OCI-LY3 (cell line): Measurements from ENCODE around the gene UNC13B.

Experiments
- H2AFZ ChIP-seq: fragments of 200-600, 300-600 bp; shearing (Covaris generic); 2 replicates; pipeline ENCODE4 v1.6.0; 2014; ENCODE audit warnings: antibody characterized with exemption, low read depth, low read length
- H3K27ac ChIP-seq: fragments of 200-600, 300-600 bp; sonication (generic); 2 replicates; pipeline ENCODE4 v1.5.1; 2014; ENCODE audit warnings: mild to moderate bottlenecking, low read length, moderate library complexity, mixed read lengths
- H3K27me3 ChIP-seq: fragments of 200-600, 300-600 bp; sonication (generic); 2 replicates; pipeline ENCODE4 v1.6.1; 2014; ENCODE audit warnings: low read depth, low read length, mixed read lengths
- H3K36me3 ChIP-seq: fragments of 200-600, 300-600 bp; sonication (generic); replicated peaks from 2 replicates; pipeline ENCODE3; 2014; ENCODE audit warnings: low read depth, low read length, mixed read lengths
- H3K4me1 ChIP-seq: fragments of 300-600, 200-600 bp; sonication (generic); 2 replicates; pipeline ENCODE4 v1.6.1; 2014; ENCODE audit warnings: low read length, mixed read lengths
- H3K4me2 ChIP-seq: fragments of 200-600, 300-600 bp; sonication (generic); 2 replicates; pipeline ENCODE4 v1.6.1; 2014; ENCODE audit warnings: low read length, mixed read lengths
- H3K4me3 ChIP-seq: fragments of 300-600, 200-600 bp; sonication (generic); 2 replicates; pipeline ENCODE4 v1.5.1; 2014; ENCODE audit warnings: antibody characterized with exemption, mild to moderate bottlenecking, low read length, moderate library complexity
- H3K79me2 ChIP-seq: fragments of 300-600, 200-600 bp; shearing (Covaris generic); 2 replicates; pipeline ENCODE4 v1.6.1; 2014; ENCODE audit warnings: mild to moderate bottlenecking, low read length, mixed read lengths
- H3K9ac ChIP-seq: fragments of 300-600, 200-600 bp; shearing (Covaris generic); 2 replicates; pipeline ENCODE4 v1.6.0; 2014; ENCODE audit warnings: mild to moderate bottlenecking, low read length, moderate library complexity
- H3K9me3 ChIP-seq: fragments of 200-600, 300-600 bp; shearing (Covaris generic); 2 replicates; pipeline ENCODE4 v1.6.1; 2014; ENCODE audit warnings: low read length, mixed read lengths; ENCODE audit not compliant: insufficient read depth
- H4K20me1 ChIP-seq: fragments of 200-600, 300-600 bp; sonication (generic); 2 replicates; pipeline ENCODE4 v1.6.1; 2016; ENCODE audit warnings: low read length, mixed read lengths; ENCODE audit not compliant: insufficient read depth
- EZH2phosphoT487 ChIP-seq: fragments of 200-600 bp; shearing (Covaris generic); IDR thresholded peaks from 2 replicates; pipeline ENCODE4 v1.6.1; 2018; ENCODE audit warnings: antibody characterized with exemption, mixed run types, low read depth
- TF ChIP-seq, protein P1 (sequence below): fragments of 200-600, 300-600 bp; sonication (generic); IDR thresholded peaks from 2 replicates; pipeline ENCODE4 v1.5.1; 2014; ENCODE audit warnings: antibody characterized with exemption, low read length, low read depth

Gene UNC13B

DNA sequence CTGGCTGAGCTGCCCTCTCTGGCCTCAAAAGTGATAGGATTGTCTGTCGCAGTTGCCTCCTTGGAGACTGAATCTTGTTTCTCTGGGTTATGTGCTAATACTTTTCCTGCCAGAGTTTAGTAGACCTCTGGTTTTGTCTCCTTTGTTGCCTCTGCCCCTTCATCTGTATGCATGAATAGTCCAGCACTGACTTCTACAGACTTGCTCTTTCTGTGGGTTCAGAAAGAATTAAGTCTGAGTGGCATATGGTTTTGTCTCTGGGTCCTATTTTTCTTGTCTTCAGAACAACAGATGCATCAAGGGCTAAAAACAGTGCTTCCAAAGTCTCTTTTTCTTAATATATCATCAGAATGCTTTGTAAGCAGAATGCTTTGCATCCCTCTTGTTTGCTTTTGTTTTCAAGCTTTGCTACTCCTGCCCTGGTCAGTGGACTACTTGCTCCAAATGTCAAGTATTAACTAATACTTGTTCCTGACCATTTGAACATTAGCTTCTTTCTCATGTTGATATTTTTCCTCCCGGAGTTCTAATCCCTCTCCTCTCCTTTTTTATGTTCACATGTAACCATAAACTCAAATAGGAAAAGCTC, 131.7 kb downstream of the UNC13B start:
- Histone ChIP-seq H3K4me2 (no peak overlapping the region), H3K27me3 (no peaks in the 10 kb centered on the region), H2AFZ (no peak overlapping the region), H3K79me2 (no peaks in the 10 kb centered on the region), H3K9me3 (no peaks in the 10 kb centered on the region), H3K36me3 (no peaks in the 10 kb centered on the region), H3K4me3 (no peak overlapping the region), H4K20me1 (no peaks in the 10 kb centered on the region), H3K4me1 (peaks cover 11% of the 10 kb centered on the region), H3K9ac (no peak overlapping the region), H3K27ac (no peak overlapping the region)
- no peak for TF ChIP-seq EZH2phosphoT487
- TF ChIP-seq, protein P1, sequence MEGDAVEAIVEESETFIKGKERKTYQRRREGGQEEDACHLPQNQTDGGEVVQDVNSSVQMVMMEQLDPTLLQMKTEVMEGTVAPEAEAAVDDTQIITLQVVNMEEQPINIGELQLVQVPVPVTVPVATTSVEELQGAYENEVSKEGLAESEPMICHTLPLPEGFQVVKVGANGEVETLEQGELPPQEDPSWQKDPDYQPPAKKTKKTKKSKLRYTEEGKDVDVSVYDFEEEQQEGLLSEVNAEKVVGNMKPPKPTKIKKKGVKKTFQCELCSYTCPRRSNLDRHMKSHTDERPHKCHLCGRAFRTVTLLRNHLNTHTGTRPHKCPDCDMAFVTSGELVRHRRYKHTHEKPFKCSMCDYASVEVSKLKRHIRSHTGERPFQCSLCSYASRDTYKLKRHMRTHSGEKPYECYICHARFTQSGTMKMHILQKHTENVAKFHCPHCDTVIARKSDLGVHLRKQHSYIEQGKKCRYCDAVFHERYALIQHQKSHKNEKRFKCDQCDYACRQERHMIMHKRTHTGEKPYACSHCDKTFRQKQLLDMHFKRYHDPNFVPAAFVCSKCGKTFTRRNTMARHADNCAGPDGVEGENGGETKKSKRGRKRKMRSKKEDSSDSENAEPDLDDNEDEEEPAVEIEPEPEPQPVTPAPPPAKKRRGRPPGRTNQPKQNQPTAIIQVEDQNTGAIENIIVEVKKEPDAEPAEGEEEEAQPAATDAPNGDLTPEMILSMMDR, result no peak

DNA sequence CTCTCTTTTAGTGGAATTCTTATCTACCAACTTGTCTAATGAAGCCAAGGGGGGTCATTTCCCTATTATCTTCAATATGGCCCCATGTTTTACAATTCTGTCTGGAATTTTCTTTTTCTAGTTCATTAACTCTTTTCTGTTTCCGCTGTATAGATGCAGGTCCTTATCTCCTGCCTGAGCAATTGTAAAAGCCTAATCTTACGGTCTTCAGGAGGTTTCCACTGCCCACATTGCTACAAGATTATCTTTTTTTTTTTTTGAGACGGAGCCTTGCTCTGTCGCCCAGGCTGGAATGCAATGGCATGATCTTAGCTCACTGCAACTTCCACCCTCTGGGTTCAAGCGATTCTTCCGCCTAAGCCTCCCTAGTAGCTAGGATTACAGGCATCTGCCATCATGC, 132.3 kb downstream of the UNC13B start:
- Histone ChIP-seq H3K4me2 (no peak overlapping the region), H2AFZ (no peak overlapping the region), H3K27me3 (no peaks in the 10 kb centered on the region), H3K9me3 (no peaks in the 10 kb centered on the region), H3K36me3 (no peaks in the 10 kb centered on the region), H4K20me1 (no peaks in the 10 kb centered on the region), H3K4me3 (no peak overlapping the region), H3K79me2 (no peaks in the 10 kb centered on the region), H3K27ac (no peak overlapping the region), H3K9ac (no peak overlapping the region), H3K4me1 (peaks cover 11% of the 10 kb centered on the region)
- TF ChIP-seq, protein P1, result no peak
- no peak for TF ChIP-seq EZH2phosphoT487

DNA sequence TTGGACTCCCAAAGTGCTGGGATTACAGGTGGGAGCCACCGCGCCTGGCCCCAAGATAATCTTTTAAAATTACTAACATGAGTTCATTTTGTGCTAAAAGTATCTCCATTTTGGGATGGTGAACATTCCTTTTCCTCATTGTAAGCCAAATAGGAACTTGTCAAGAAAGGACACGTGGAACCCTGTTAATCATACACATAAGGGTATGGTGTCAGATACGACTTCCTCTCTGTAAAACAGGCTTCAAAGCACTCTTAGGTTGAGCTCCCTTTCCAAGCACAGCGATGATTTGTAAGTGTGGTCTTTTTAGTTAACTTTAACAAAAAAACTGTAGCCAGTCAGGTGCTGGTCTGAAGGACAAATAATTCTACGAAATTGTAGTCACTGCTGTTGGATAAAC, 132.7 kb downstream of the UNC13B start:
- no peak overlapping the region for H3K4me2 ChIP-seq
- no peaks in the 10 kb centered on the region for H3K79me2 ChIP-seq
- H3K9me3 ChIP-seq, result no peaks in the 10 kb centered on the region
- TF ChIP-seq, protein P1, result no peak
- H3K9ac ChIP-seq, result no peak overlapping the region
- peaks cover 11% of the 10 kb centered on the region for H3K4me1 ChIP-seq
- no peak overlapping the region for H3K27ac ChIP-seq
- H3K27me3 ChIP-seq, result no peaks in the 10 kb centered on the region
- H2AFZ ChIP-seq, result no peak overlapping the region
- no peak overlapping the region for H3K4me3 ChIP-seq
- no peaks in the 10 kb centered on the region for H3K36me3 ChIP-seq
- H4K20me1 ChIP-seq, result no peaks in the 10 kb centered on the region

DNA sequence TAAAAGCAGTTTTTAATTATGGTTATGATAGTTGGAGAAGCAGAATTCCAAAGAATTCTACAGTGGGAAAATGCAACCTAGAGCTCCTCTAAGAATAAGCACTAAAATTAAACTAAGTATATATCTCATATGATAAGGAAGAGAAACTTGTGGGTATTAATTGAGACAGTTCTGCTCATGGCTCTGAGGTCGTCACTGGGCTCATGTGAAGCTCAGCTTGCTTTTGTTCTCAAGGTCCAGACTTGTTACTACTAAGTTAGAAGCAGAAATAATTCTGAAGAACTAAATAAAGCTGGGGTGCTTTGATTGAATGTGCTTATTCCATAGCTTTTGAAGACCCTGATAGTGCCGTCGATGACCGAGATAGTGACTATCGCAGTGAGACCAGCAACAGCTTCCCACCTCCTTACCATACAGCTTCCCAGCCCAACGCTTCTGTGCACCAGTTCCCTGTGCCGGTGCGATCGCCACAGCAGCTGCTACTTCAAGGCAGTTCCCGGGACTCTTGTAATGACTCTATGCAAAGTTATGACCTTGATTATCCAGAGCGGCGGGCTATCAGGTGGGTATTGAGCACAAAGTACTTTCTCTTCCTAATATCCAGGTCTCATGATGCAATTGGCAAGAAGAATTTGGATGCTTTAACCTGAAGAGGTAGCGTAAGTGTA, 133.7 kb downstream of the UNC13B start:
- no peaks in the 10 kb centered on the region for H4K20me1 ChIP-seq
- H3K9me3 ChIP-seq, result no peaks in the 10 kb centered on the region
- H3K27ac ChIP-seq, result no peak overlapping the region
- H3K27me3 ChIP-seq, result peaks cover 6% of the 10 kb centered on the region; the same call in 1 of the 2 replicates
- H3K4me1 ChIP-seq, result peaks cover 11% of the 10 kb centered on the region
- peak overlapping the region; percentile 48 for H3K4me2 ChIP-seq
- H3K4me3 ChIP-seq, result peak overlapping the region; percentile 10; the same call in 1 of the 2 replicates
- no peak overlapping the region for H2AFZ ChIP-seq
- no peak for TF ChIP-seq EZH2phosphoT487
- TF ChIP-seq, protein P1, result no peak
- no peak overlapping the region for H3K9ac ChIP-seq
- no peaks in the 10 kb centered on the region for H3K36me3 ChIP-seq
- H3K79me2 ChIP-seq, result no peaks in the 10 kb centered on the region
